Stimulated activated CD8-positive, alpha-beta memory T cell treated with anti-CD3 and anti-CD28 coated beads, Interleukin-12 subunit alpha, Interleukin-12 subunit beta, amount 100 ng/mL, for 24 hours (primary cell): Measurements from ENCODE around the gene TYRO3.

ENCODE experiments used
- DNase-seq: peaks from one replicate; pipeline ENCODE4 v3.0.0-alpha.2; 2020; ENCODE audit errors: extremely low read depth

TYRO3 gene

GRCh38 chr15:41558400-41559238 lies at the start of gene TYRO3:
Gene TYRO3 (plus strand): TSS chr15:41559212. CDS start chr15:41559258, 46 bp downstream.
- peak; percentile 51 for DNase-seq

- no peak for DNase-seq
Measured at GRCh38 chr15:41510728-41511127, 48.3 kb upstream of the TYRO3 start.

GRCh38 chr15:41511331-41511898 lies 47.6 kb upstream of the TYRO3 start:
- no peak for DNase-seq

- DNase-seq, result no peak
Measured at GRCh38 chr15:41511899-41512369, 47.1 kb upstream of the TYRO3 start.

GRCh38 chr15:41512512-41512939 lies 46.5 kb upstream of the TYRO3 start:
- DNase-seq, result no peak

- DNase-seq, result no peak
Measured at GRCh38 chr15:41512940-41513505, 46.0 kb upstream of the TYRO3 start.

- no peak for DNase-seq
Measured at GRCh38 chr15:41513506-41514227, 45.3 kb upstream of the TYRO3 start, which contains the start of gene LTK. Gene LTK (minus strand): TSS chr15:41513827. CDS start chr15:41513709, 118 bp downstream.

- no peak for DNase-seq
Measured at GRCh38 chr15:41517895-41518449, 41.0 kb upstream of the TYRO3 start.

GRCh38 chr15:41520636-41521035 lies 38.4 kb upstream of the TYRO3 start:
- no peak for DNase-seq

- no peak for DNase-seq
Measured at GRCh38 chr15:41521614-41522013, 37.4 kb upstream of the TYRO3 start.

GRCh38 chr15:41523097-41523496 lies 35.9 kb upstream of the TYRO3 start:
- DNase-seq, result no peak

GRCh38 chr15:41530363-41530956 lies 28.6 kb upstream of the TYRO3 start:
- no peak for DNase-seq

GRCh38 chr15:41535544-41535943 lies 23.5 kb upstream of the TYRO3 start:
- no peak for DNase-seq

GRCh38 chr15:41536866-41537265 lies 22.1 kb upstream of the TYRO3 start:
- no peak for DNase-seq

- no peak for DNase-seq
Measured at GRCh38 chr15:41543521-41543870, 15.5 kb upstream of the TYRO3 start.

- no peak for DNase-seq
Measured at GRCh38 chr15:41544650-41545015, 14.4 kb upstream of the TYRO3 start.

GRCh38 chr15:41545218-41545617 lies 13.8 kb upstream of the TYRO3 start:
- DNase-seq, result no peak

GRCh38 chr15:41546851-41547786 lies 11.9 kb upstream of the TYRO3 start:
- no peak for DNase-seq

GRCh38 chr15:41550066-41550775 lies 8.8 kb upstream of the TYRO3 start:
- no peak for DNase-seq

- DNase-seq, result no peak
Measured at GRCh38 chr15:41553731-41554130, 5.3 kb upstream of the TYRO3 start.
